MG63 (cell line): ENCODE data around the gene MAP3K5. TPM values are rescaled to one million over a fixed set of nuclear protein-coding genes. Genes with fewer than 3 reads are reported as not detected.
"Not testable (repeated sequence)": the region's sequence is repeated elsewhere in the genome, so short reads cannot be mapped to it uniquely, and the experiment has no call there.

ENCODE experiments used
- DNase-seq: peaks from one replicate; pipeline ENCODE4 v3.0.0-alpha.2; 2020
- H3K27me3 ChIP-seq: fragments of 250-450 bp; sonication (Bioruptor Pico); 2 replicates; pipeline ENCODE4 v1.5.1; 2020; ENCODE audit warnings: mild to moderate bottlenecking, moderate library complexity
- H3K36me3 ChIP-seq: fragments of 250-450 bp; sonication (Bioruptor Pico); 2 replicates; pipeline ENCODE4 v1.5.1; 2020; ENCODE audit warnings: mild to moderate bottlenecking, moderate library complexity
- H3K4me3 ChIP-seq: fragments of 250-450 bp; sonication (Bioruptor Pico); 2 replicates; pipeline ENCODE4 v1.5.1; 2020; ENCODE audit warnings: mild to moderate bottlenecking, moderate library complexity
- H3K9me3 ChIP-seq: fragments of 250-450 bp; sonication (Bioruptor Pico); 2 replicates; pipeline ENCODE4 v1.5.1; 2020; ENCODE audit warnings: mild to moderate bottlenecking, moderate library complexity
- total RNA-seq: library from RNA; depleted of rRNA; stranded (reverse); fragments of >200 nt; shearing (Covaris generic); gene quantifications from 2 replicates; pipeline ENCODE4 v1.2.3, GENCODE V29; 2014; ENCODE audit warnings: low replicate concordance

The MAP3K5 gene
- total RNA-seq, 1 experiment from 2014 or later: 5.7 TPM

- not testable (repeated sequence) for DNase-seq, H3K9me3 ChIP-seq, H3K4me3 ChIP-seq, H3K36me3 ChIP-seq, H3K27me3 ChIP-seq
Observed at GRCh38 chr6:136585523-136585922, 206.8 kb downstream of the MAP3K5 start.

GRCh38 chr6:136584290-136584689, 208.0 kb downstream of the MAP3K5 start:
- not testable (repeated sequence) for H3K36me3 ChIP-seq, H3K9me3 ChIP-seq, DNase-seq, H3K27me3 ChIP-seq, H3K4me3 ChIP-seq

GRCh38 chr6:136582711-136583471, 209.4 kb downstream of the MAP3K5 start:
- H3K9me3 ChIP-seq: no peaks in the 10 kb centered on the region
- peaks cover 4% of the 10 kb centered on the region; the same call in 1 of the 2 replicates for H3K36me3 ChIP-seq
- no peaks in the 10 kb centered on the region for H3K27me3 ChIP-seq
- no peak for DNase-seq
- H3K4me3 ChIP-seq: no peak overlapping the region

GRCh38 chr6:136579800-136580199, 212.5 kb downstream of the MAP3K5 start:
- Histone ChIP-seq H3K4me3 (no peak overlapping the region), H3K36me3 (no peaks in the 10 kb centered on the region), H3K9me3 (no peaks in the 10 kb centered on the region), H3K27me3 (no peaks in the 10 kb centered on the region)
- no peak for DNase-seq

- no peaks in the 10 kb centered on the region for H3K9me3 ChIP-seq
- H3K4me3 ChIP-seq: no peak overlapping the region
Observed at GRCh38 chr6:136576821-136577220, 215.5 kb downstream of the MAP3K5 start.

GRCh38 chr6:136571496-136571895, 220.8 kb downstream of the MAP3K5 start:
- DNase-seq: no peak
- no peak overlapping the region for H3K4me3 ChIP-seq
- peaks cover 2% of the 10 kb centered on the region; the same call in 1 of the 2 replicates for H3K9me3 ChIP-seq
- no peaks in the 10 kb centered on the region; the same call in 1 of the 2 replicates for H3K36me3 ChIP-seq
- no peaks in the 10 kb centered on the region for H3K27me3 ChIP-seq

More at GRCh38 chr6:136576821-136577220, 215.5 kb downstream of the MAP3K5 start:
- Histone ChIP-seq H3K27me3 (no peaks in the 10 kb centered on the region), H3K36me3 (no peaks in the 10 kb centered on the region; the same call in 1 of the 2 replicates)
- no peak for DNase-seq

GRCh38 chr6:136571065-136571464, 221.2 kb downstream of the MAP3K5 start:
- Histone ChIP-seq H3K36me3 (no peaks in the 10 kb centered on the region; the same call in 1 of the 2 replicates), H3K27me3 (no peaks in the 10 kb centered on the region), H3K9me3 (peaks cover 2% of the 10 kb centered on the region; the same call in 1 of the 2 replicates), H3K4me3 (no peak overlapping the region)
- no peak for DNase-seq

- DNase-seq: no peak
- no peaks in the 10 kb centered on the region for H3K27me3 ChIP-seq
Observed at GRCh38 chr6:136568129-136568528, 224.1 kb downstream of the MAP3K5 start.

GRCh38 chr6:136567688-136568087, 224.6 kb downstream of the MAP3K5 start:
- H3K36me3 ChIP-seq: no peaks in the 10 kb centered on the region; the same call in 1 of the 2 replicates
- no peak overlapping the region for H3K4me3 ChIP-seq
- H3K9me3 ChIP-seq: peaks cover 2% of the 10 kb centered on the region; the same call in 1 of the 2 replicates
- no peak for DNase-seq
- H3K27me3 ChIP-seq: no peaks in the 10 kb centered on the region

More at GRCh38 chr6:136568129-136568528, 224.1 kb downstream of the MAP3K5 start:
- Histone ChIP-seq H3K4me3 (no peak overlapping the region), H3K9me3 (peaks cover 2% of the 10 kb centered on the region; the same call in 1 of the 2 replicates), H3K36me3 (no peaks in the 10 kb centered on the region; the same call in 1 of the 2 replicates)

- Histone ChIP-seq H3K27me3 (no peaks in the 10 kb centered on the region), H3K4me3 (no peak overlapping the region), H3K9me3 (peaks cover 2% of the 10 kb centered on the region; the same call in 1 of the 2 replicates), H3K36me3 (no peaks in the 10 kb centered on the region; the same call in 1 of the 2 replicates)
- DNase-seq: no peak
Observed at GRCh38 chr6:136566851-136567250, 225.4 kb downstream of the MAP3K5 start.

- DNase-seq: no peak
- no peaks in the 10 kb centered on the region; the same call in 1 of the 2 replicates for H3K9me3 ChIP-seq
- H3K27me3 ChIP-seq: no peaks in the 10 kb centered on the region
- H3K36me3 ChIP-seq: no peaks in the 10 kb centered on the region; the same call in 1 of the 2 replicates
- H3K4me3 ChIP-seq: no peak overlapping the region
Observed at GRCh38 chr6:136566007-136566487, 226.2 kb downstream of the MAP3K5 start.

- Histone ChIP-seq H3K9me3 (no peaks in the 10 kb centered on the region), H3K36me3 (no peaks in the 10 kb centered on the region; the same call in 1 of the 2 replicates), H3K4me3 (no peak overlapping the region), H3K27me3 (no peaks in the 10 kb centered on the region)
- DNase-seq: no peak
Observed at GRCh38 chr6:136564180-136564579, 228.1 kb downstream of the MAP3K5 start.

GRCh38 chr6:136563386-136564152, 228.7 kb downstream of the MAP3K5 start:
- DNase-seq: no peak
- H3K9me3 ChIP-seq: no peaks in the 10 kb centered on the region
- H3K4me3 ChIP-seq: no peak overlapping the region

GRCh38 chr6:136562211-136562610, 230.1 kb downstream of the MAP3K5 start:
- DNase-seq: no peak

More at GRCh38 chr6:136563386-136564152, 228.7 kb downstream of the MAP3K5 start:
- Histone ChIP-seq H3K27me3 (no peaks in the 10 kb centered on the region), H3K36me3 (no peaks in the 10 kb centered on the region; the same call in 1 of the 2 replicates)

GRCh38 chr6:136553166-136553787, 239.0 kb downstream of the MAP3K5 start:
- Histone ChIP-seq H3K9me3 (no peaks in the 10 kb centered on the region), H3K27me3 (peaks cover 15% of the 10 kb centered on the region), H3K36me3 (0 out of 2 replicates have a peak, but pooled peaks cover 2% of the 10 kb centered on the region), H3K4me3 (no peak overlapping the region)
- no peak for DNase-seq

More at GRCh38 chr6:136562211-136562610, 230.1 kb downstream of the MAP3K5 start:
- H3K9me3 ChIP-seq: no peaks in the 10 kb centered on the region
- H3K4me3 ChIP-seq: no peak overlapping the region
- no peaks in the 10 kb centered on the region for H3K27me3 ChIP-seq
- H3K36me3 ChIP-seq: peaks cover 2% of the 10 kb centered on the region; the same call in 1 of the 2 replicates

- Histone ChIP-seq H3K27me3 (peaks cover 17% of the 10 kb centered on the region), H3K9me3 (no peaks in the 10 kb centered on the region), H3K4me3 (no peak overlapping the region), H3K36me3 (no peaks in the 10 kb centered on the region)
- DNase-seq: no peak
Observed at GRCh38 chr6:136552054-136552453, 240.2 kb downstream of the MAP3K5 start.
